GM18502 (cell line): ENCODE data around the gene LRRC3.

Source experiments
- ATAC-seq: cut with Tn5 transposase; IDR thresholded peaks from one replicate; pipeline ENCODE4 v1.9.1; 2021; ENCODE audit warnings: mild to moderate bottlenecking; ENCODE audit not compliant: unreplicated experiment, poor library complexity

Gene LRRC3

DNA sequence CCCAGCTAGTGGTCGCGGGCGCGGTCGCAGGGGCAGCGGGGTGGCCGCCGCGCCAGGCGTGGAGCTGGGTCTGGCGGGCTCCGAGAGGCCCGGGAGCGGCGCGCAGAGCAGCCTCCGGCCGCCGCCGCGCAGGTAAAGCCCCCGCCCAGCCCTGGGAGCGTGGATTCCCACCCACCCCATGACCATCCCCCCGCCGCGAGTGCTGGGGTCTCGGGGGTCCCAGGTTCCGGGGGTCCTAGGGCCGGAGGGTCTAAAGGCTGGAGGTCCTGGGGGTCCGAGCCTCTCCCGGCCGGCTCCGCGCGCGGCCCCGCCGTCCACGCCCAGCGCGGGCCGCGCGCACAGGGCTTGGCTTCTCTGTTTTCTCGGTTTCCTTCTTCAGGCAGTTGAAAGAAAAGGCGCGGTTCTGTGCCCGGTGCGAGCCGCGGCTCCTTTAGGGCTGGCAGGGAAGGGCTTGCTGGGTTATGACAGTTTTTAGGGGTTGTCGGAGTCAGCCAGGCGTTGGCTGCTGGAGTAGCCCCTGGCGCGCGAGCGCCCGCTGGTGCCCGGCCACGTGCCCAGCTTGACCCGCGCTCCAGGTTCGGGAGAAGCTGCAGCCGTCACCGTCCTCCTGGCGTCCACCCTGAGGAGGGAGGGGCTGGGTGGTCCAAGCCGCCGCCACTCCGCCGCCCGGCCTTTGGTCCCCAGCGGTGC is 359 bp downstream of the LRRC3 start:
- peak; percentile 43 for ATAC-seq

GRCh38 chr21:44456214-44456914 is 1.1 kb downstream of the LRRC3 start:
- ATAC-seq, result peak; percentile 19

- no peak for ATAC-seq
Observed at GRCh38 chr21:44456915-44457736, 1.8 kb downstream of the LRRC3 start.

DNA sequence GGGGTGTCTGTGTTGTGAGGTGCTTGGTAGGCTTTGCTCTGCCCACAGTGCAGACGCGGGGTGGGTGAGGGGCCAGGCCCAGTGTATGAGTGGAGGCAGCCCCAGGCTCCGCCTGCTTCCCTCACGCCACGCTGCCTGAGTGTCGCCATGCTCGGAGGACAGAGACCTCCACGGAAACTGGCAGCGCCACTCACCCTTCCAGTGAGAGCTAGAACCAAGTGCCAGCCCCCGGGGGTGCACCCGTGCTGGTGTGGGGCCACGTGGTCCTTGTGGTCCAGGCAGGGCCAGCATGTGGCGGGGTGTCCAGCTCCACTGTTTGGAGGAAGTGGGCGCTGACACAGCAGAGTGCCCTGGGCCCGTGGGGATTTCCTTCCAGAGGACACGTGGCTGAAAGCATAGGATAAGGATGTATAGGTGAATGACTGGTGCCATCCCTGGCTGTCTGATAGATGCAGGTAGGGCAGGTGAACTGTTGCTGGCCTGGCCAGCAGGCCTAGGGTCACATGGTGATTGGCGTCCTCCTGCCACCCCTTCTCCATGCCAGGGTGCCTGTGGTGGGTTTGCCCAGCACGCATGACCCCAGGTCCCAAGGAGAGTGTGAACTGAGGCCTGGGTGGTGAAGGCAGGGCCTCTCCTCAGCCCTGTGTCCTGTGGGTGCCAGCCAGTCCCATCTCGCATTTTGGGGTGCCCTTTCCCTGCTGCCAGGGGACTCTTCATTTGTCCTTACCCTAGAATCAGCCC is 3.8 kb downstream of the LRRC3 start:
- no peak for ATAC-seq

GRCh38 chr21:44459712-44460440 is 4.6 kb downstream of the LRRC3 start:
- ATAC-seq, result no peak

DNA sequence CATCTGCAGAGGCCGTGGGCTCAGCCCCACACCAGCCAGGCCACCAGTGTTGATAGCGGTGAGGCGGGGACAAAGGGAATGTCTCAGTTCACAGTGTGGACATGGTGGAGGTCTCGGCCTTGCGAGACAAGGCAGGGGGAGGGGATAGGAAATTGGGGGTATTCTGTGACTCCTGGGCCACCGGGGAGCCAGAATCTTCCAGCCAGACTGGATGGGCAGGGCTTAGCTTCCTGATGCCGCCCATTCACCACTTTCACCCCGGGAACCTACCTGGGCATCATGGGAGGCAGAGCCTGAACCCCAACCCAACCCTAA is 5.1 kb downstream of the LRRC3 start:
- ATAC-seq, result no peak

- ATAC-seq, result no peak
Observed at GRCh38 chr21:44461005-44461404, 5.7 kb downstream of the LRRC3 start.

GRCh38 chr21:44461464-44462001 is 6.2 kb downstream of the LRRC3 start:
- ATAC-seq, result no peak

DNA sequence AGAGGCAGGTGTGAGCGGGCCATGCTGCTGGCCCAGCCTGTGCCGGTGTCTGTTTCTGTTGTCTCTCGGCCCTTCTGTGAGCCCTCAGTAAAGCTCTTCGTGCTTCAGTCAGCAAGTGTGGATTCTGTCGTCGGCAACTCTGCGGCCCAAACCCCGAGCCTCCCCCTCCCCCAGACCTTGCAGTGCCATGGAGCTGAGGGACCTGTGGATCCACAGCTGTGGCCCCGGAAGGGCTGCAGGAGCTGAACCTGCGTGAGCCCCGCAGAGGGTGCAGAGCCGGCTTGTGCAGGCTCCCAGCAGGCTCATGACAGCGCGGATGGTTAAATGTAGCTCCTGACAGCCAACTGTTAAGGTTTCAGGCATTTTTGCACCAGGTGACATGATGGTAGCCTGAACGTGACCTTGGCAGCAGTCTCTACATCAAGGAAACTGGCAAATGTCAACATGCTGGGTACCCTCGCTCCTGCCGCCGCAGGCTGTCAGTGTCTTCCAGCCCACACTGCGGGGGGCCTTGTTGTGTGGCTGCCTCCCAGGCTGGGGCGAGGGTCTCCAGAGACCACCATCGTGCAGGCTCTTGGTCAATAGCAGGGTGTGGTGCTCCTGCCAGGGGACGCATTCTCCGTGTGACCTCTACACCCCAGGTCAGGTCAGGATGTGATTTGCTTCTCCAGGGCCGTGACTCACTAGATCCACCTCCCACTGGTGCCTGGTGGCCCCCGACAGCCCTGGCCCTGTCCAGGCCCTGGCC is 7.0 kb downstream of the LRRC3 start:
- no peak for ATAC-seq

GRCh38 chr21:44462834-44463200 is 7.5 kb downstream of the LRRC3 start:
- ATAC-seq, result no peak

- no peak for ATAC-seq
Observed at GRCh38 chr21:44463724-44464123, 8.4 kb downstream of the LRRC3 start.

- ATAC-seq, result no peak
Observed at GRCh38 chr21:44464351-44464750, 9.0 kb downstream of the LRRC3 start.

DNA sequence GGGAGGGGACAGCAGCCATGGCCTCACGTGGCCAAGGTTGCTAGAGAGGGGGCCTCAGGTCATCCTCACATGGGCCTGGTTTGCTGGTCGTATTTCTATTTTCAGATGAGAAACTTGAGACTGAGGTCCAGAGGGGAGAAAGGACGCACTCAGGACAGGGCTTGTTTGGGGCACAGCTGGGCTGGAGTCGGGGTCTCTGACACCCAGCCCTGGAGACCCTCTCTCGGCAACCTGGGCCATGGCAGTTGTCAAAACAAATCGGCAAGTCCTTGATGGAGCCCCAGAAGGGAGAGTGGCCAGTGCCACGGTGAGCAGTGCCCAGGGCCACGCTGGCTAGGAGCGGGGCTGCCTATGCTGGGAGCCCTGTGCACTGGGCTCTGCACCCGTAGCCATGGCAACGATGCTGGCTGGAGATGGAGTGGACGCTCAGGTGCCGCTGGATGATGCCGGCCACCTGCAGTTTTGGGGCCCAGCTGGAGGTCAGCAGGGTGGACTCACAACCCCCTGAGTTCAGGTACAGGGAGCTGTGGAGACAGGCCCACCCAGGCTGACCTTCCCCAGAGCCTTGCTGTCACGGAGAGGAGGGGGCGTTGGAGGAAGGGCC is 11.1 kb downstream of the LRRC3 start:
- ATAC-seq, result no peak

DNA sequence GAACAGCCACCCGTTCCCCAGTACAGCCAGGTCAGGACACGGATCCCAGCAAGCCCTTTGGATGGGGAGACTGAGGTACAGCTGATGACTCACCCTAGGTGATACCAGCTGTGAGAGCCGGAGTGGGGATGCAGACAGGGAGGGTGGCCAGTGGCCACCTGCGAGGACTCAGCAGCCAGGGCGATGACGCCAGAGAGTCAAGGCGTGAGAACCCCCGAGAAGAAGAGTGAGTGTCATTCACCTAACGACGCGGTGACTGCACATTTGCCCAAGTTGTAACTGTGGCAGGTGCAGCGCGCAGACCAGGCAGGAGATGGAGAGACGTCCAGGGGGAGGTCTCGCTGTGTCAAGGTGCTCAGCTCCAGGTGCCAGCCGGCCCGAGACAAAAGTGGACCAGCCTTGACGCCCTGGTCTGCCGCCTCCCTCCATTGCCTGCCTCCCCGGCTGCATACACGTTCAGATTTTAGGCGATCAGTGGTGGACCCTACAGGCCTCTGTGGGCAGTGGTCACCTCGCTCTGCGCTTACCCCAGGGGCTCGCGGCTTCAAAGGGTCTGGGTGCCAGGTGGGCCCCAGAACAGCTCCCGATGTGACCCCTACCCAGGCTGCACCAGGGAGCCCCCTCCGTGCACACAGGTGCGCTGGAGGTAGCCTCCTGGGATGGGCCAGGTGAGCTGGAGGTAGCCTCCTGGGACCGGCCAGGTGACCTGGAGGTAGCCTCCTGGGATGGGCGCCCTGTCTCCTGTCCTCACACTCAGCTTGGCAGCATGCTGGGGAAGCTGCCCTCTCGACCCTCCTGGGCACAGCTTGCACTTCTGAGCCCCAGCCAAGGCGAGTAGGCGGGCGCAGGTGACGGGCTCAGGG is 11.9 kb downstream of the LRRC3 start:
- no peak for ATAC-seq

GRCh38 chr21:44467859-44468195 is 12.5 kb downstream of the LRRC3 start:
- ATAC-seq, result no peak

GRCh38 chr21:44471341-44471740 is 16.0 kb downstream of the LRRC3 start:
- ATAC-seq, result no peak

GRCh38 chr21:44471996-44472395 is 16.7 kb downstream of the LRRC3 start:
- no peak for ATAC-seq
